ENCODE data around the gene XKR8. TPM values are rescaled to one million over a fixed set of nuclear protein-coding genes. Genes with fewer than 3 reads are reported as not detected.
A peak's percentile ranks its signal among the peaks of the same experiment; 100 is the strongest.

Gene XKR8, protein sequence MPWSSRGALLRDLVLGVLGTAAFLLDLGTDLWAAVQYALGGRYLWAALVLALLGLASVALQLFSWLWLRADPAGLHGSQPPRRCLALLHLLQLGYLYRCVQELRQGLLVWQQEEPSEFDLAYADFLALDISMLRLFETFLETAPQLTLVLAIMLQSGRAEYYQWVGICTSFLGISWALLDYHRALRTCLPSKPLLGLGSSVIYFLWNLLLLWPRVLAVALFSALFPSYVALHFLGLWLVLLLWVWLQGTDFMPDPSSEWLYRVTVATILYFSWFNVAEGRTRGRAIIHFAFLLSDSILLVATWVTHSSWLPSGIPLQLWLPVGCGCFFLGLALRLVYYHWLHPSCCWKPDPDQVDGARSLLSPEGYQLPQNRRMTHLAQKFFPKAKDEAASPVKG
- total RNA-seq (1 to 10 TPM; 5.4 to 5.5 TPM), total RNA-seq (0.61 to 37.2 (median 13.0) reads per million in 172 experiments)
- polyA plus RNA-seq (2013, experiment 1 of 2), result 13.1 TPM
- 11.0 TPM for polyA plus RNA-seq (2013, experiment 2 of 2)

DNA sequence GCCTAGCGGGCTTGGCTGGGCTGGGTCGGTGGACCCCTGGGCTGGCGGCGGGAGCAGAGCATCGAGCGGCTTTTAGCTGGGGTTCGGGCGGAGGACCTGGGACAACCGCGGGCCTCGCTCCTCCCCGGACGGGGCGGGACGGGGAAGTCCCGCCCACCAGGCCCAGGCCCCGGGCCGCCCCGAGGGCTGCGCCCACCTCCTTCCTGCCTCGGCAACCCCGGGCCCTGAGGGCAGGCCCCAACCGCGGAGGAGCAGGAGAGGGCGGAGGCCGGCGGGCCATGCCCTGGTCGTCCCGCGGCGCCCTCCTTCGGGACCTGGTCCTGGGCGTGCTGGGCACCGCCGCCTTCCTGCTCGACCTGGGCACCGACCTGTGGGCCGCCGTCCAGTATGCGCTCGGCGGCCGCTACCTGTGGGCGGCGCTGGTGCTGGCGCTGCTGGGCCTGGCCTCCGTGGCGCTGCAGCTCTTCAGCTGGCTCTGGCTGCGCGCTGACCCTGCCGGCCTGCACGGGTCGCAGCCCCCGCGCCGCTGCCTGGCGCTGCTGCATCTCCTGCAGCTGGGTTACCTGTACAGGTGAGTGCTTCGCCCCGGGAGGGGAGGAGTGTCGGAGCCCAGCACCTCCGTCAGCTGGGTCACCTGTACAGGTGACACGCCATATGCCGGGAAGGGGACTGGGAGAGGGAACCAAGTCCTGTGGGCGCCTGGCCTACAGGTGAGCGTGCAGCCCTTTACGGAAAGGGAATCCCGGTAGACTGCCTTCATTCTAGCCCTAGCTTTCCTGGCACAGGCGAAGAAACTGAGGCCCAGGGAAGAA, at the start of gene XKR8:
Gene XKR8, plus strand, starts transcription at position 182 of the 812 bp plus-strand sequence. Its CDS starts 97 bp downstream, at position 279.
- ChIA-PET CTCF (interaction anchor here (0.7 to 2.1 kb wide), 8 partner anchors 13 to 128 kb away, joined by 3 to 10 read pairs (median 3); partner anchors contain the start of gene EYA3), POLR2A (interaction anchor here (0.5 to 1.8 kb wide), 16 partner anchors 8 to 298 kb away, joined by 3 to 11 read pairs (median 4); partner anchors contain the start of genes IFI6 and STX12)
- Histone ChIP-seq H3K4me1 (ENCODE audit: insufficient read depth, low read length) (peaks cover 36% of the 10 kb centered on the region), H3K36me3 (ENCODE audit: insufficient read depth, low read length) (peaks cover 17% of the 10 kb centered on the region), H3K9me3 (ENCODE audit: control insufficient read depth in 1 of 2, insufficient read depth in 1 of 2, low read length in 2 of 2) (no peaks in the 10 kb centered on the region), H3K27me3 (ENCODE audit: control insufficient read depth in 1 of 2, insufficient read depth in 2 of 2, low read length in 2 of 2) (no peaks in the 10 kb centered on the region), H3K27ac (ENCODE audit: low read depth in 1 of 2, low read length in 2 of 2) (peak within 1 kb of the TSS; percentile 67 to 79), H3K4me3 (ENCODE audit: low read length) (peak within 1 kb of the TSS; percentile 94)
- Mint-ChIP-seq H3K27me3 (no peaks in the 10 kb centered on the region), H3K4me3 (peak within 1 kb of the TSS; percentile 81), H3K4me1 (ENCODE audit: low read depth) (peaks cover 16% of the 10 kb centered on the region), H3K36me3 (ENCODE audit: low read depth) (peaks cover 19% of the 10 kb centered on the region), H3K27ac (peak within 1 kb of the TSS; percentile 80), H3K9me3 (no peaks in the 10 kb centered on the region)
- DNase-seq (peak; percentile 72 to 93 (median 84)), ATAC-seq (ENCODE audit: poor library complexity) (peak; percentile 99)
- intact Hi-C loops (cut with DNase I, micrococcal nuclease), result loop anchor here in 1 of 2 experiments (5.0 kb wide), 2 partner anchors 98 to 127 kb away; partner anchors contain the start of gene EYA3
- TF ChIP-seq, protein P1, sequence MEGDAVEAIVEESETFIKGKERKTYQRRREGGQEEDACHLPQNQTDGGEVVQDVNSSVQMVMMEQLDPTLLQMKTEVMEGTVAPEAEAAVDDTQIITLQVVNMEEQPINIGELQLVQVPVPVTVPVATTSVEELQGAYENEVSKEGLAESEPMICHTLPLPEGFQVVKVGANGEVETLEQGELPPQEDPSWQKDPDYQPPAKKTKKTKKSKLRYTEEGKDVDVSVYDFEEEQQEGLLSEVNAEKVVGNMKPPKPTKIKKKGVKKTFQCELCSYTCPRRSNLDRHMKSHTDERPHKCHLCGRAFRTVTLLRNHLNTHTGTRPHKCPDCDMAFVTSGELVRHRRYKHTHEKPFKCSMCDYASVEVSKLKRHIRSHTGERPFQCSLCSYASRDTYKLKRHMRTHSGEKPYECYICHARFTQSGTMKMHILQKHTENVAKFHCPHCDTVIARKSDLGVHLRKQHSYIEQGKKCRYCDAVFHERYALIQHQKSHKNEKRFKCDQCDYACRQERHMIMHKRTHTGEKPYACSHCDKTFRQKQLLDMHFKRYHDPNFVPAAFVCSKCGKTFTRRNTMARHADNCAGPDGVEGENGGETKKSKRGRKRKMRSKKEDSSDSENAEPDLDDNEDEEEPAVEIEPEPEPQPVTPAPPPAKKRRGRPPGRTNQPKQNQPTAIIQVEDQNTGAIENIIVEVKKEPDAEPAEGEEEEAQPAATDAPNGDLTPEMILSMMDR (IDR thresholded peaks at IDR 0.05), result no peak

DNA sequence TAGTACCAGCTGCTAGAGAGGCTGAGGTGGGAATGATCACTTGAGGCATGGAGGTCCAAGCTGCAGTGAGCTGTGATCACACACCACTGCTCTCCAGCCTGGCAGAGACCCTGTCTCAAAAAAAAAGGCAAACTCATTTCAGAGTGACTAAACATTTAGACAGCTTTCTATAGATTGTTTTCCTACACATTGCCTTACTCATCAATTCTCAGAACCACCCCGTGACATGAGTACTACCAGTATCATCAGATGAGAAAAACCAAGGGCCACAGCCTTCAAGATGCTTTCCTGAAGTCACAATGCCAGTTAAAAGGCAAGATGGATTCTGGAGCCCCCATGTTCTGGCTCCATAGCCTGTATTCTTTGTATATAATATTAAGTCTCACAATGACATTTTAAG, 47.3 kb upstream of the XKR8 start:
- peaks cover 50% of the 10 kb centered on the region for H3K36me3 ChIP-seq (ENCODE audit: insufficient read depth, low read length)
- peaks cover 33% of the 10 kb centered on the region for H3K4me1 ChIP-seq (ENCODE audit: insufficient read depth, low read length)
- Mint-ChIP-seq H3K36me3 (ENCODE audit: low read depth) (peaks cover 48% of the 10 kb centered on the region), H3K27ac (peak overlapping the region; percentile 59), H3K4me3 (peak overlapping the region; percentile 75), H3K27me3 (no peaks in the 10 kb centered on the region), H3K4me1 (ENCODE audit: low read depth) (peaks cover 23% of the 10 kb centered on the region), H3K9me3 (no peaks in the 10 kb centered on the region)
- intact Hi-C loops (cut with DNase I, micrococcal nuclease), result loop anchor here in 1 of 2 experiments (2.0 kb wide), 1 partner anchor 40 kb away; the partner anchor contains the start of gene THEMIS2
- ChIA-PET CTCF (interaction anchor here (0.9 kb wide), 1 partner anchor 79 kb away, joined by 3 read pairs; no protein-coding TSS in a partner anchor), POLR2A (no interaction called here)
- H3K27ac ChIP-seq (ENCODE audit: low read depth in 1 of 2, low read length in 2 of 2), result no peak overlapping the region
- no peak overlapping the region for H3K4me3 ChIP-seq (ENCODE audit: low read length)
- DNase-seq, result no peak
- ATAC-seq (ENCODE audit: poor library complexity), result no peak
- TF ChIP-seq, protein P1 (IDR thresholded peaks at IDR 0.05), result no peak
- H3K27me3 ChIP-seq (ENCODE audit: control insufficient read depth in 1 of 2, insufficient read depth in 2 of 2, low read length in 2 of 2), result no peaks in the 10 kb centered on the region
- H3K9me3 ChIP-seq (ENCODE audit: control insufficient read depth in 1 of 2, insufficient read depth in 1 of 2, low read length in 2 of 2), result peaks cover 0 to 13% of the 10 kb centered on the region in 2 experiments

DNA sequence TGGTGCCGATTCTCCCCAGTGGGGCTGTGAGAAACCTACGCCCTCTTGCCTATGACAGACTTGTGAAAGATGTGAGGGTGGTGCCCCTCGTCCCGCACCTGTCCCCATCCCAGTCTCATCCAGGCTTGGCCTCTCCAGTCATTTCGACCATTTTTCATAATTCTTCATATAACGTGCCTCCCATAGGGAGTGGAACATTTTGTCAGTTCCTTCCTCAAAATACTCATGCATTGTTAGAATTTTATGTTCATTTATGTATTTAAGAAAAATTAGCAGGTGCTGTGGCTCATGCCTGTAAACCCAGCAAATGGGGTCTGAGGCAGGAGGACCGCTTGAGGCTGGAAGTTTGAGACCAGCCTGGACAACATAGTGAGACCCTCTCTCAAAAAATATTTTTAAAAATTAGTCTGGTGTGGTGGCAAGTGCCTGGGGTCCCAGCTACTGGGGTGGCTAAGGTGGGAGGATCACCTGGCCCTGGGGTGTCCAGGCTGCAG, 44.6 kb upstream of the XKR8 start:
- no peaks in the 10 kb centered on the region for H3K27me3 Mint-ChIP-seq
- peaks cover 25% of the 10 kb centered on the region for H3K36me3 ChIP-seq (ENCODE audit: insufficient read depth, low read length)
- intact Hi-C loops (cut with DNase I, micrococcal nuclease), result no loop called here
- peak overlapping the region; percentile 94 for H3K4me3 Mint-ChIP-seq
- H3K4me1 Mint-ChIP-seq (ENCODE audit: low read depth), result peaks cover 23% of the 10 kb centered on the region
- peaks cover 24% of the 10 kb centered on the region for H3K36me3 Mint-ChIP-seq (ENCODE audit: low read depth)
- peaks cover 0 to 13% of the 10 kb centered on the region in 2 experiments for H3K9me3 ChIP-seq (ENCODE audit: control insufficient read depth in 1 of 2, insufficient read depth in 1 of 2, low read length in 2 of 2)
- no peaks in the 10 kb centered on the region for H3K27me3 ChIP-seq (ENCODE audit: control insufficient read depth in 1 of 2, insufficient read depth in 2 of 2, low read length in 2 of 2)
- peak overlapping the region; percentile 94 for H3K27ac Mint-ChIP-seq
- DNase-seq, result no peak
- TF ChIP-seq, protein P1 (IDR thresholded peaks at IDR 0.05), result no peak
- ChIA-PET POLR2A (no interaction called here), CTCF (no interaction called here)
- H3K9me3 Mint-ChIP-seq, result no peaks in the 10 kb centered on the region
- no peak for ATAC-seq (ENCODE audit: poor library complexity)
- peaks cover 33% of the 10 kb centered on the region for H3K4me1 ChIP-seq (ENCODE audit: insufficient read depth, low read length)
- peak overlapping the region; percentile 99 for H3K4me3 ChIP-seq (ENCODE audit: low read length)
- H3K27ac ChIP-seq (ENCODE audit: low read depth in 1 of 2, low read length in 2 of 2), result peak overlapping the region; percentile 55 to 82
